ENCODE measurements around the gene TSPAN5. TPM values are rescaled to one million over a fixed set of nuclear protein-coding genes. Genes with fewer than 3 reads are reported as not detected.

TSPAN5 gene
- total and polyA plus RNA-seq, 2 donors from 2014 or later = 6.8 to 13.8 TPM

DNA sequence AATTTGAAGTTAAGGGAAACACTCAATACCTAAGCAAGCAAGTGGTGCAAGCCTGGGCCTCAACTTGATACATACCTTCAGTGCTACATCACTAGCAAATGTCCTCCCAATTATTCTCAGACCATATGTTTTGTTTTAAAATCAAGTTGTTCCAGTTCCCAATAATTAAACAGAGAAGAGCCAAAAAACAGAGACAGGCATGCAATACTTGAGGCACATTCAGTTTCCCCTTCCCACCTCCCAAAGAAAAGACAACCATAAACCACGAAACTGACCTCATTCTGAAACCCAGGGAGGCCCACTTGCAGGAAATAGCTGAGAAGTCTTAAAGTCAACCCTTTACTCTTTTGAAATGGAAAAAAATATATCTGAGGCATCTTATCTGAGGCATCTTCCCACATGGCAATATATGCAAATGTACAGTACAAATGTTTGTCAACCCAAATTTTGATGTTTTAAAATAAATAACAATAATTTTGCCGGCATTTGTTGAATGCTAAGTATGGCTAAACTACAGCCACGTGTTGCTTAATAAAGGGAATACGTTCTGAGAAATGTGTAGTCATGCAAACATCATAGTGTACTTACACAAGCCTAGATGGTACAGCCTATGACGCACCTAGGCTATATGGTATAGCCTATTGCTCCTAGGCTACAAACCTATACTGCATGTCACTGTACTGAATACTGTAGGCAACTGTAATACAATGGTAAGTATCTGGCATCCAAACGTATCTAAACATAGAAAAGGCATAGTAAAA lies 147.5 kb downstream of the TSPAN5 start:
- H3K4me3 ChIP-seq (ENCODE audit: low read length in 3 of 3) = no peak overlapping the region
- no peak overlapping the region for H3K9ac ChIP-seq (ENCODE audit: low read length in 3 of 3)
- TF ChIP-seq, protein P1, sequence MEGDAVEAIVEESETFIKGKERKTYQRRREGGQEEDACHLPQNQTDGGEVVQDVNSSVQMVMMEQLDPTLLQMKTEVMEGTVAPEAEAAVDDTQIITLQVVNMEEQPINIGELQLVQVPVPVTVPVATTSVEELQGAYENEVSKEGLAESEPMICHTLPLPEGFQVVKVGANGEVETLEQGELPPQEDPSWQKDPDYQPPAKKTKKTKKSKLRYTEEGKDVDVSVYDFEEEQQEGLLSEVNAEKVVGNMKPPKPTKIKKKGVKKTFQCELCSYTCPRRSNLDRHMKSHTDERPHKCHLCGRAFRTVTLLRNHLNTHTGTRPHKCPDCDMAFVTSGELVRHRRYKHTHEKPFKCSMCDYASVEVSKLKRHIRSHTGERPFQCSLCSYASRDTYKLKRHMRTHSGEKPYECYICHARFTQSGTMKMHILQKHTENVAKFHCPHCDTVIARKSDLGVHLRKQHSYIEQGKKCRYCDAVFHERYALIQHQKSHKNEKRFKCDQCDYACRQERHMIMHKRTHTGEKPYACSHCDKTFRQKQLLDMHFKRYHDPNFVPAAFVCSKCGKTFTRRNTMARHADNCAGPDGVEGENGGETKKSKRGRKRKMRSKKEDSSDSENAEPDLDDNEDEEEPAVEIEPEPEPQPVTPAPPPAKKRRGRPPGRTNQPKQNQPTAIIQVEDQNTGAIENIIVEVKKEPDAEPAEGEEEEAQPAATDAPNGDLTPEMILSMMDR (IDR thresholded peaks at IDR 0.05; ENCODE audit: borderline replicate concordance, extremely low read depth, insufficient read depth) = no peak
- no peaks in the 10 kb centered on the region for H3K27me3 ChIP-seq (ENCODE audit: control insufficient read depth, insufficient read depth, low read length)
- intact Hi-C loops (cut with DNase I) = no loop called here
- no peak for FAIRE-seq
- no peak for DNase-seq
- H3K4me1 ChIP-seq (ENCODE audit: control insufficient read depth in 2 of 3, insufficient read depth in 2 of 3, low read depth in 1 of 3, low read length in 3 of 3) = no peaks in the 10 kb centered on the region
- no peak overlapping the region for H3K27ac ChIP-seq (ENCODE audit: low read depth in 2 of 2, low read length in 2 of 2)
- no peaks in the 10 kb centered on the region for H3K36me3 ChIP-seq (ENCODE audit: control insufficient read depth in 2 of 3, insufficient read depth in 3 of 3, low read length in 3 of 3)
- H3K9me3 ChIP-seq (ENCODE audit: control insufficient read depth in 2 of 3, insufficient read depth in 1 of 3, low read length in 3 of 3) = no peaks in the 10 kb centered on the region

DNA sequence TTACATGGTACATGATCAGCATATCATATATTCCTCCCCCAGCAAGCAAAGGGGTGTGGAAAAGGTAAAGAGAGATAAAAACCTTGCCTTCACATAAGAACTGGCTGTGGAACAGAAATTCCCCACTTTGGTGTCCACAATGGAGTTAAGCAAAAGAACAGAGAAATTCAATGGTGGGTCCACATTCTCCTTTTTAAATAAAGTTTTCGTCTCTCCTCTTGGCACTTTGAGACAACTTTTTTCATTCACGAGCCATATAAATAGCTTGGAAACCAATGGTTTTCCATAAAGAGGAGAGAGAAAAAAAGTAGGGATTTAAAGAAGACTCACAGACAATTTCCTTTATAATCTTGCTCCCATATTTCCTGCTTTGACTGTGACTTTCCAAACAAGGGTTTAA lies 148.1 kb downstream of the TSPAN5 start:
- Histone ChIP-seq H3K9ac (ENCODE audit: low read length in 3 of 3) (no peak overlapping the region), H3K9me3 (ENCODE audit: control insufficient read depth in 2 of 3, insufficient read depth in 1 of 3, low read length in 3 of 3) (no peaks in the 10 kb centered on the region), H3K36me3 (ENCODE audit: control insufficient read depth in 2 of 3, insufficient read depth in 3 of 3, low read length in 3 of 3) (no peaks in the 10 kb centered on the region), H3K27me3 (ENCODE audit: control insufficient read depth, insufficient read depth, low read length) (no peaks in the 10 kb centered on the region), H3K27ac (ENCODE audit: low read depth in 2 of 2, low read length in 2 of 2) (no peak overlapping the region), H3K4me3 (ENCODE audit: low read length in 3 of 3) (no peak overlapping the region), H3K4me1 (ENCODE audit: control insufficient read depth in 2 of 3, insufficient read depth in 2 of 3, low read depth in 1 of 3, low read length in 3 of 3) (no peaks in the 10 kb centered on the region)
- no peak for DNase-seq
- TF ChIP-seq, protein P1 (IDR thresholded peaks at IDR 0.05; ENCODE audit: borderline replicate concordance, extremely low read depth, insufficient read depth) = no peak
- intact Hi-C loops (cut with DNase I) = no loop called here
- no peak for FAIRE-seq

DNA sequence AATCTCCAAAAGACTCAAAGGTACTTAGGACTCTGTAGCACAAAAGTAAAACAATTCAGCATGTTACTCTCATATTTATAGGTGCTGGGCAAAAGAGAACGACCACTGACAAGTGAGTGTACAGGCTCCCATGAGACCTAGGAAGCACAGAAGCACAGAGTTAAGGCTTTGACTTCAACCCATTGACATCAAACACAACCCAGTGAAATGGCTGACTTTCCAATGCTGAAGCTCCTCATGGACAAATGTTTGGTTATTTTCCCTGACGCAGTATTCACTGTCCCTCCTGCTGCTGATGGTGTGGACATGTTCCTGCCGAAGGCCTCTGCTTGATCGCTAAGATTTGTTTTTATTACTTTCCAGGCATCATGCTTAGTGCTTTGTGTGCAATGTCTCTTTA lies 148.7 kb downstream of the TSPAN5 start:
- FAIRE-seq (no peak), DNase-seq (no peak)
- intact Hi-C loops (cut with DNase I) = no loop called here
- Histone ChIP-seq H3K9me3 (ENCODE audit: control insufficient read depth in 2 of 3, insufficient read depth in 1 of 3, low read length in 3 of 3) (no peaks in the 10 kb centered on the region), H3K9ac (ENCODE audit: low read length in 3 of 3) (no peak overlapping the region), H3K4me3 (ENCODE audit: low read length in 3 of 3) (no peak overlapping the region), H3K36me3 (ENCODE audit: control insufficient read depth in 2 of 3, insufficient read depth in 3 of 3, low read length in 3 of 3) (no peaks in the 10 kb centered on the region), H3K27ac (ENCODE audit: low read depth in 2 of 2, low read length in 2 of 2) (no peak overlapping the region), H3K4me1 (ENCODE audit: control insufficient read depth in 2 of 3, insufficient read depth in 2 of 3, low read depth in 1 of 3, low read length in 3 of 3) (no peaks in the 10 kb centered on the region), H3K27me3 (ENCODE audit: control insufficient read depth, insufficient read depth, low read length) (no peaks in the 10 kb centered on the region)
- TF ChIP-seq, protein P1 (IDR thresholded peaks at IDR 0.05; ENCODE audit: borderline replicate concordance, extremely low read depth, insufficient read depth) = no peak
